IMR-90 (cell line): Measurements from ENCODE around the gene HADH. TPM values are rescaled to one million over a fixed set of nuclear protein-coding genes. Genes with fewer than 3 reads are reported as not detected.

ENCODE experiments used
- ATAC-seq: fragments of 200-7000 bp; cut with Tn5 transposase; 2 replicates; pipeline ENCODE4 v1.9.1; 2020; ENCODE audit warnings: low read depth, mild to moderate bottlenecking, moderate library complexity
- BruUV-seq: library from RNA; stranded (reverse); fragments of 400-500 nt; replicated peaks from 2 replicates; lab custom pipeline; 2021; lab: Mats Ljungman, UMichigan
- CTCF ChIA-PET: fragments of 300-600 bp; formaldehyde crosslinking; extraction: SDS; loops from one replicate; lab custom pipeline; 2021; ENCODE audit warnings: antibody characterized with exemption; lab: Yijun Ruan, JAX
- POLR2A ChIA-PET: fragments of 300-600 bp; sonication (Branson Sonifier 250); formaldehyde crosslinking; loops from one replicate; lab custom pipeline; 2022; ENCODE audit warnings: antibody characterized with exemption; ENCODE audit not compliant: unreplicated experiment; lab: Charles Lee
- DNase-seq: peaks from one replicate; pipeline ENCODE4 v3.0.0; 2013
- H2AFZ ChIP-seq: replicated peaks from 2 replicates; pipeline ENCODE3; 2013; ENCODE audit warnings: low read length, mild to moderate bottlenecking; ENCODE audit not compliant: poor library complexity
- H2AK5ac ChIP-seq: 2 replicates; pipeline ENCODE4 v1.6.1; 2013; ENCODE audit warnings: low read depth, low read length, inconsistent platforms
- H2AK9ac ChIP-seq: replicated peaks from 2 replicates; pipeline ENCODE3; 2013; ENCODE audit warnings: mild to moderate bottlenecking, low read depth, low read length, moderate library complexity; ENCODE audit not compliant: poor library complexity
- H2BK120ac ChIP-seq: 2 replicates; pipeline ENCODE4 v1.6.1; 2013; ENCODE audit warnings: low read depth, low read length, inconsistent platforms
- H2BK15ac ChIP-seq: 3 replicates; pipeline ENCODE4 v1.6.1; 2013; ENCODE audit warnings: low read depth, low read length, inconsistent platforms
- H2BK20ac ChIP-seq: 2 replicates; pipeline ENCODE4 v1.6.1; 2013; ENCODE audit warnings: low read depth, mild to moderate bottlenecking, inconsistent platforms, low read length, moderate library complexity
- H2BK5ac ChIP-seq: 2 replicates; pipeline ENCODE4 v1.6.1; 2013; ENCODE audit warnings: mild to moderate bottlenecking, low read depth, low read length, inconsistent platforms; ENCODE audit not compliant: poor library complexity, severe bottlenecking
- H3K14ac ChIP-seq: replicated peaks from 2 replicates; pipeline ENCODE4 v1.6.1; 2013; ENCODE audit warnings: low read depth, low read length, inconsistent platforms
- H3K18ac ChIP-seq: 2 replicates; pipeline ENCODE4 v1.6.1; 2013; ENCODE audit warnings: low read depth, low read length, control low read depth
- H3K23ac ChIP-seq: 2 replicates; pipeline ENCODE4 v1.6.1; 2013; ENCODE audit warnings: low read depth, low read length, inconsistent platforms
- H3K27ac ChIP-seq: 2 replicates; pipeline ENCODE4 v1.5.1; 2013; ENCODE audit warnings: mild to moderate bottlenecking, control low read depth, low read length; ENCODE audit not compliant: insufficient read depth
- H3K27me3 ChIP-seq: 2 replicates; pipeline ENCODE4 v1.6.1; 2013; ENCODE audit warnings: low read length; ENCODE audit not compliant: control insufficient read depth, insufficient read depth
- H3K36me3 ChIP-seq: 2 replicates; pipeline ENCODE4 v1.6.1; 2013; ENCODE audit warnings: low read length, mixed read lengths; ENCODE audit not compliant: control insufficient read depth, insufficient read depth
- H3K4ac ChIP-seq: 2 replicates; pipeline ENCODE4 v1.6.1; 2013; ENCODE audit warnings: low read depth, low read length, inconsistent platforms
- H3K4me1 ChIP-seq: 2 replicates; pipeline ENCODE4 v1.6.1; 2013; ENCODE audit warnings: low read length, mixed read lengths; ENCODE audit not compliant: control insufficient read depth, insufficient read depth
- H3K4me2 ChIP-seq: 2 replicates; pipeline ENCODE4 v1.6.1; 2013; ENCODE audit warnings: low read depth, mild to moderate bottlenecking, control low read depth, low read length, moderate library complexity
- H3K4me3 ChIP-seq: 2 replicates; pipeline ENCODE4 v1.5.1; 2013; ENCODE audit warnings: low read depth, mild to moderate bottlenecking, control low read depth, low read length, moderate library complexity; ENCODE audit not compliant: insufficient read depth
- H3K56ac ChIP-seq: 2 replicates; pipeline ENCODE4 v1.6.1; 2013; ENCODE audit warnings: low read length, inconsistent platforms; ENCODE audit not compliant: insufficient read depth; ENCODE audit errors: extremely low read depth
- H3K79me1 ChIP-seq, 2 experiments: 2 replicates each; pipeline ENCODE4 v1.6.1; 2013; ENCODE audit warnings: low read length in 2 of 2, inconsistent platforms in 1 of 2, low read depth in 1 of 2
- H3K9ac ChIP-seq: 2 replicates; pipeline ENCODE4 v1.6.1; 2013; ENCODE audit warnings: low read depth, low read length, control low read depth
- H3K9me1 ChIP-seq: 2 replicates; pipeline ENCODE4 v1.6.1; 2013; ENCODE audit warnings: low read length, inconsistent platforms; ENCODE audit not compliant: insufficient read depth
- H3K9me3 ChIP-seq: 2 replicates; pipeline ENCODE4 v1.6.1; 2013; ENCODE audit warnings: low read length; ENCODE audit not compliant: control insufficient read depth, insufficient read depth
- H4K20me1 ChIP-seq: 2 replicates; pipeline ENCODE4 v1.6.1; 2013; ENCODE audit warnings: low read length, inconsistent platforms; ENCODE audit not compliant: insufficient read depth
- H4K5ac ChIP-seq: 2 replicates; pipeline ENCODE4 v1.6.1; 2013; ENCODE audit warnings: mild to moderate bottlenecking, low read depth, low read length, control low read depth
- H4K8ac ChIP-seq, 2 experiments: 2 replicates each; pipeline ENCODE4 v1.6.1; 2013; ENCODE audit warnings: low read depth in 2 of 2, low read length in 2 of 2, control low read depth in 1 of 2, inconsistent platforms in 1 of 2
- H4K91ac ChIP-seq: 2 replicates; pipeline ENCODE4 v1.6.1; 2013; ENCODE audit warnings: low read depth, low read length, inconsistent platforms; ENCODE audit not compliant: insufficient read depth
- CEBPB ChIP-seq: IDR thresholded peaks from 2 replicates; pipeline ENCODE4 v1.6.1; 2012; ENCODE audit warnings: low read depth, low read length, improper control_type of control experiment
- POLR2A ChIP-seq: IDR thresholded peaks from 2 replicates; pipeline ENCODE4 v1.6.1; 2012; ENCODE audit warnings: mild to moderate bottlenecking, low read depth, low read length
- WGBS, 2 experiments: methylation state at CpG; one replicate each; pipeline versions ENCODE4 v1.1.5 to v1.1.7; 2013; ENCODE audit warnings: missing lambda C conversion rate in 2 of 2; ENCODE audit not compliant: insufficient read length in 1 of 2; ENCODE audit errors: extremely low coverage in 2 of 2; 5-methylcytosine and 5-hydroxymethylcytosine counted together
- dilution Hi-C: fragments of 300-500 bp; cut with HindIII; formaldehyde crosslinking; loops from one replicate; pipeline ENCODE4 v1.14.3; 2018; ENCODE audit warnings: low sequenced_read_pairs; ENCODE audit not compliant: unreplicated experiment
- in situ Hi-C: fragments of 300-500 bp; cut with MboI; formaldehyde crosslinking; loops from 3 replicates; pipeline ENCODE4 v1.14.3; 2019; ENCODE audit warnings: low sequenced_read_pairs, inconsistent platforms, mixed read lengths
- intact Hi-C: fragments of 100-400 bp; cut with micrococcal nuclease; formaldehyde crosslinking; loops from 2 replicates; pipeline ENCODE4 v1.10.0; 2022
- polyA plus RNA-seq, 3 experiments: library from polyadenylated mRNA; depleted of rRNA; stranded (reverse); fragments of >200 nt; gene quantifications; 2 replicates each; pipeline ENCODE4 v1.2.3, GENCODE V29; 2012; ENCODE audit warnings: low replicate concordance in 1 of 3
- total RNA-seq: library from RNA; depleted of rRNA; stranded (reverse); fragments of >200 nt; gene quantifications from 2 replicates; pipeline ENCODE4 v1.2.3, GENCODE V29; 2012

Gene HADH
- total and polyA plus RNA-seq, 2 of the 4 experiments (the other 2 are of a cell fraction) = 6.8 to 22.6 TPM

GRCh38 chr4:108001540-108002135 is 11.9 kb downstream of the HADH start:
- Histone ChIP-seq H3K4me3 (no peak overlapping the region), H3K4me2 (no peak overlapping the region), H3K27me3 (no peaks in the 10 kb centered on the region), H2AK5ac (no peak overlapping the region), H3K4me1 (peaks cover 8% of the 10 kb centered on the region), H3K9ac (no peak overlapping the region), H2BK20ac (no peak overlapping the region), H3K27ac (no peak overlapping the region), H3K23ac (no peak overlapping the region), H2AK9ac (no peak overlapping the region), H4K8ac (no peak overlapping the region), H2AFZ (no peak overlapping the region), H3K18ac (no peak overlapping the region), H3K4ac (no peak overlapping the region), H2BK120ac (no peak overlapping the region), H4K20me1 (peaks cover 13% of the 10 kb centered on the region; the same call in 1 of the 2 replicates), H2BK15ac (no peak overlapping the region), H3K56ac (no peak overlapping the region), H3K9me3 (no peaks in the 10 kb centered on the region), H4K91ac (no peak overlapping the region), H3K36me3 (no peaks in the 10 kb centered on the region), H3K79me1 (peaks cover 0 to 20% of the 10 kb centered on the region in 2 experiments; a peak in 2 of 4 replicates), H2BK5ac (no peak overlapping the region), H3K9me1 (peaks cover 17% of the 10 kb centered on the region), H3K14ac (no peak overlapping the region), H4K5ac (no peak overlapping the region)
- no TSS peak for BruUV-seq
- no peak for TF ChIP-seq POLR2A
- peak; percentile 74 for TF ChIP-seq CEBPB
- in situ Hi-C loops (no loop called here), intact Hi-C loops (no loop called here), dilution Hi-C loops (no loop called here)
- DNase-seq (peak; percentile 7), ATAC-seq (no peak)
- WGBS, 2 experiments = 60% methylated on average over 1 of the region's 3 CpGs; no CpG with 5 or more reads in 1 of the 2 experiments
- ChIA-PET POLR2A (interaction anchor here (0.6 kb wide), 1 partner anchor 282 kb away, joined by 3 read pairs; the partner anchor contains the start of gene PAPSS1), CTCF (no interaction called here)
